H1 (cell line): Measurements from ENCODE around the gene CACUL1. TPM values are rescaled to one million over a fixed set of nuclear protein-coding genes. Genes with fewer than 3 reads are reported as not detected.

Experiments used
- CHD1 ChIP-seq: IDR thresholded peaks from 2 replicates; pipeline ENCODE4 v1.6.1; 2012; ENCODE audit warnings: low read depth, low read length, improper control_type of control experiment
- NRF1 ChIP-seq: IDR thresholded peaks from 2 replicates; pipeline ENCODE4 v1.6.1; 2011; ENCODE audit warnings: mild to moderate bottlenecking, low read depth, low read length, improper control_type of control experiment
- SUZ12 ChIP-seq: fragments of 200-600 bp; sonication (generic); IDR thresholded peaks from 2 replicates; pipeline ENCODE4 v1.6.1; 2012; ENCODE audit warnings: mild to moderate bottlenecking, inconsistent platforms, low read length, moderate library complexity, mixed read lengths
- polyA plus RNA-seq, 7 experiments: library from polyadenylated mRNA; depleted of rRNA in 3 of 7; stranded (reverse) in 5 of 7; unstranded in 2 of 7; fragments of >200 nt in 5 of 7; fragments of 200-250 nt in 2 of 7; gene quantifications; 1 replicate in 5 of 7; 2 replicates in 1 of 7; 4 replicates in 1 of 7; pipeline versions ENCODE4 v1.2.1 to v1.2.3, GENCODE V29; 2011 to 2013; ENCODE audit warnings: missing spikeins in 2 of 7, mixed read lengths in 2 of 7
- total RNA-seq: library from RNA; stranded (reverse); fragmentation: NEBNext Ultra II Directional; extraction: Animal tissue kit (Norgen Biotek cat#: 25700); gene quantifications from 2 replicates; pipeline ENCODE4 v1.2.1, GENCODE V29; 2021

Gene CACUL1
- total and polyA plus RNA-seq, 2 of the 8 experiments (the other 6 are each of a cell fraction or from before 2014, with no cell fraction given) = 6.5 to 34.2 TPM

GRCh38 chr10:118742032-118742431 is 12.7 kb downstream of the CACUL1 start (continued):
- TF ChIP-seq NRF1 = no peak
- TF ChIP-seq CHD1 = no peak
- TF ChIP-seq SUZ12 = no peak
